Measurements from ENCODE around the gene LRMDA.

DNA sequence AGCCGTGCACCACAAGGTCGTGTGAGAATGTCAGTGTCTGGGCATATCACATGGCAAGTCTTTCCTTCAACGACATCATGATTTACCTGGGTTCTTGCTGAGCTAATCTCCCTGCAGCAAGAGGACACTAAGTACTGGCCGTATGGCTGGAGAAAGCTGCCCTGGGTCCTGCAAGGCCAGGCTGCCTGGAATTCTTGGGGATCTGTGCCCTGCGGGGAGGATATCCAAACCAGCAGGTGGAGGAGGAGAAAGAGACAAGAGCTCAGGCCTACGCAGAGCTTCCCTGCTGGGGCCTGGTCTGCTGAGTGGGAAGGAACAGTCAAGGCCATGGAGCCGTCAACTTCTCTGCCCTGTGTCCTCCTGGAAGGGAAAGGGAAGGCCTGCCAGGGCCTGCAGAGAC lies 552.6 kb downstream of the LRMDA start:
- TF ChIP-seq, protein P1, sequence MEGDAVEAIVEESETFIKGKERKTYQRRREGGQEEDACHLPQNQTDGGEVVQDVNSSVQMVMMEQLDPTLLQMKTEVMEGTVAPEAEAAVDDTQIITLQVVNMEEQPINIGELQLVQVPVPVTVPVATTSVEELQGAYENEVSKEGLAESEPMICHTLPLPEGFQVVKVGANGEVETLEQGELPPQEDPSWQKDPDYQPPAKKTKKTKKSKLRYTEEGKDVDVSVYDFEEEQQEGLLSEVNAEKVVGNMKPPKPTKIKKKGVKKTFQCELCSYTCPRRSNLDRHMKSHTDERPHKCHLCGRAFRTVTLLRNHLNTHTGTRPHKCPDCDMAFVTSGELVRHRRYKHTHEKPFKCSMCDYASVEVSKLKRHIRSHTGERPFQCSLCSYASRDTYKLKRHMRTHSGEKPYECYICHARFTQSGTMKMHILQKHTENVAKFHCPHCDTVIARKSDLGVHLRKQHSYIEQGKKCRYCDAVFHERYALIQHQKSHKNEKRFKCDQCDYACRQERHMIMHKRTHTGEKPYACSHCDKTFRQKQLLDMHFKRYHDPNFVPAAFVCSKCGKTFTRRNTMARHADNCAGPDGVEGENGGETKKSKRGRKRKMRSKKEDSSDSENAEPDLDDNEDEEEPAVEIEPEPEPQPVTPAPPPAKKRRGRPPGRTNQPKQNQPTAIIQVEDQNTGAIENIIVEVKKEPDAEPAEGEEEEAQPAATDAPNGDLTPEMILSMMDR (IDR thresholded peaks at IDR 0.05) = no peak
- no peak for TF ChIP-seq EZH2 (IDR thresholded peaks at IDR 0.05; ENCODE audit: borderline replicate concordance, insufficient read depth, low read depth, low read length, poor library complexity, severe bottlenecking)
